NCI-H1930 (cell line): Measurements from ENCODE around the gene RNF25.
A peak's percentile ranks its signal among the peaks of the same experiment; 100 is the strongest.

Experiments used
- DNase-seq, 2 experiments: peaks; one replicate each; lab custom pipeline; 2025; lab: John Stamatoyannopoulos, UW

The RNF25 gene

DNA sequence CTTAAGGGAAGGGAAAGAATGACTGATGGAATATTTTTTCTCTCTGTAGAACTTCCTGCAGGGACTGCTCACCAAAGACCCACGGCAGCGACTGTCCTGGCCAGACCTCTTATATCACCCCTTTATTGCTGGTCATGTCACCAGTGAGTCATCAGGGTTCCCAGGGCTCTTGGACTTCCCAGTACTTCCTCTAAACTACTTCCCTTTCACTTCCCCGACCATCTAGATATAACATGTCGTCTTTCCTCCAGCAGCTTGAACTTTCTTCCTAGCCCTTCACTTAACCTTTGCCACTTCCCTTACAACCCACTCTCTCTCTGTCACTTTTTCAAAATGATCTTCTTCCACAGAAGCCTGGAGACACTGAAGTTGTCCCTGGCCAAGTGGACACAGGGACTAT lies 7.3 kb upstream of the RNF25 start:
- DNase-seq: no peak

DNA sequence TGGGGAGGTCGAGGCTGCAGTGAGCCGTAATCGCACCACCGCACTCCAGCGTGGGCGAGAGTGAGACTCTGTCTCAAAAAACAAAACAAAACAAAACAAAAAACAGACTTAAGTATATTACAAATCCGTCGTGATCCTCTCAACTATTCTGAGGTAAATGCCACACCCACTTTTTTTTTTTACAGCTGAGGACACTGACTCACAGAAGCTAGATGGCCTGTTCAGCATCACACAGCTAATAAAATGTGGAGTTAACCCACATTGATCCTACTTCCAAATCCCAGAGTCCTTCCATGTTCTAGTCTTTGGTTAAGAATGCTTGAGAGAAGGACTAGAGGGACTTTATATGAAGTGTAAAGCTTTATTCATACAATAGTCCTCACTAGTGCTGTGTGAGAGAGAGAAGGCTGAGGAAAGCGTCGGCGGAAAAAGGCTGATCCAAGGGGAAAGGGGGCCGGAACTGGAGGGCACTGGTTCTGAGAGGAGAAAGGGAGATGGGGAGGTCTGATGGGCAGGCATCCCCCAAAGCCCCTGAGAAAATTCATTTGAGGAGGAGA lies 627 bp downstream of the RNF25 start:
- DNase-seq: no peak

DNA sequence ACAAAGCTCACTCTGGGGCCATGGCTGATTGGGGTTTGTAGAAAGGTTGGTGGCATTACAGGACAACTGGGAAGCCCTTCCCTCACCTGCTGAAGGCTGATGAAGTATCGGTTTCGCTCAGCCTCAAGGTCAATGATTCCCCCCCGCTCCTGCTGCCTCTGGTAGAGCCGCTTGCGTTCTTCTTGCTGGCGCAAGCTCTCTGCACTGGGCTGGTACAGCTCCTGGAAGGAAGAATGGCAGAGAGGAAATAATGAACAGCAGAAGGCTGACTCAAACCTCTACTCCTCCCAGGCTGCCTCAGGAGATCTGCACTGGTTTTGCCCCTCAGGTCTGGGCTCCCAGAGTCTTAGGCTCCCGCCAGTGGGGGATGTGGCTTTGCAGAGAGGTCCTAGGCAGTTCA lies 7.1 kb downstream of the RNF25 start:
- no peak for DNase-seq

DNA sequence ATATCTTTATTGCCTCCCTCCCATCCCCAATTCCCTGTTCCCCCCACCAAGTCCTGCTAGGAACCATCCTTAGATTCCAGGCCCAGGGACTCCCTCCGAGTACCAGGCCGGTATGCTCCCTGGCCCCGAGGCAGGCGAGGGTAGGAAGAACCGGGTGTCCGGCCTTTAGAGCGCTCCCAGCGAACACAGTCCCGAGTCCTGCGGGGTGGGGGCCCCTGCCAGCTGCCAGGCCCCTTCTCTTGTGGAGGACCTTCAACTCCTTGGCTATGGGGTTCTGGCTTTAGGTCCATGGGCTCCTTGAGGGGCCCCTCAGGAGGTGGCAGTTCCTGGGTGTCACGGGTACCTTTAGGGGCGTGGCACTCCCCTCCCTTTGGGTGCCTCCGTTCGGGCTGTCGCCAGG lies 7.9 kb downstream of the RNF25 start:
- DNase-seq: no peak

DNA sequence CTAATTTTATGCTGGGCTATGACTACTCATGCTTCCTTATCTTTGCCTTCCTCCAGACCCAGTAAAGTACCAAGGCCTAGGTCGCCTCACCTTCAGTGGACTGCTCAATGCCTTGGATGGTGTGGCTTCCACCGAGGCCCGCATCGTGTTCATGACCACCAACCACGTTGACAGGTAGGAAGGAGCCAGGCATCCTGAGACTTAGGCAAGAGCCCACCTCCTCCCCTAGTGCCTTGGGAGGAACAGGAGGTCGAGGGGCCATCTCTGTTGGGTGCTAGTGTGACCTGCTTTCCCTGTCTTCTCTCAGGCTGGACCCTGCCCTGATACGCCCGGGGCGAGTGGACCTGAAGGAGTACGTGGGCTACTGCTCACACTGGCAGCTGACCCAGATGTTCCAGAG lies 9.0 kb downstream of the RNF25 start:
- DNase-seq: no peak

DNA sequence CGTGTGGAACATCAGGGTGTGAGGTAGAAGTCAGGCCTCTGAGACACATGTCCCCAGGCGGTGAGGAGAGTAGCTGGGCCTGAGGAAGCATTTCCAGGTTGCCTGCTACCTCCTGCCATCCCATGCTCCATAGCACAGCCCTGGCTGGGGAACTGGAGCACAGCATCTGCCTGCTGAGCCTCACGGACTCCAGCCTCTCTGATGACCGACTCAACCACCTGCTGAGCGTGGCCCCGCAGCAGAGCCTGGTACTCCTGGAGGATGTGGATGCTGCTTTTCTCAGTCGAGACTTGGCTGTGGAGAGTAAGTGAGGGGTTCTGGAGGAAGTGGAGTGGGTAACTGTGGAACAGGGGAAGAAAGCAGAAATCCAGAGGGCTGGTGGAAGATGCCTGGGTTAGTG lies 9.4 kb downstream of the RNF25 start:
- DNase-seq: no peak

DNA sequence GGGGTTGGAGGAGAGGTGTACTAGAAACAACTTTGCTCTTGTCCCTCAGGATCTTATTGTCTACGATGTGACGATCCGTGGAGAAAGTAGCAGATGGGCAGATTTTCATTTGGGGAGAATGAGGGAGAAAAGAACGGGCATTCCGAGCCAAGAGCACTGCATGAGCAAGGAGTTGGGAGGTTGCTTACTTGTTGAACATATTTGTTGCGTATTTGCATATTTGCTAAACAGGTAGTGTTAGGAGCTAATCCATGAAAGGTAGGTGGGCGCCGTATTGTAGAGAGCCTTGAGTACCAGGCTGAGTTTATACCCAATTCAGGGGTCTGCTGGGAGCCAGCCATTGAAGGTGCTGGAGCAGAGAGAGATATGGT lies 11.8 kb downstream of the RNF25 start:
- no peak for DNase-seq

DNA sequence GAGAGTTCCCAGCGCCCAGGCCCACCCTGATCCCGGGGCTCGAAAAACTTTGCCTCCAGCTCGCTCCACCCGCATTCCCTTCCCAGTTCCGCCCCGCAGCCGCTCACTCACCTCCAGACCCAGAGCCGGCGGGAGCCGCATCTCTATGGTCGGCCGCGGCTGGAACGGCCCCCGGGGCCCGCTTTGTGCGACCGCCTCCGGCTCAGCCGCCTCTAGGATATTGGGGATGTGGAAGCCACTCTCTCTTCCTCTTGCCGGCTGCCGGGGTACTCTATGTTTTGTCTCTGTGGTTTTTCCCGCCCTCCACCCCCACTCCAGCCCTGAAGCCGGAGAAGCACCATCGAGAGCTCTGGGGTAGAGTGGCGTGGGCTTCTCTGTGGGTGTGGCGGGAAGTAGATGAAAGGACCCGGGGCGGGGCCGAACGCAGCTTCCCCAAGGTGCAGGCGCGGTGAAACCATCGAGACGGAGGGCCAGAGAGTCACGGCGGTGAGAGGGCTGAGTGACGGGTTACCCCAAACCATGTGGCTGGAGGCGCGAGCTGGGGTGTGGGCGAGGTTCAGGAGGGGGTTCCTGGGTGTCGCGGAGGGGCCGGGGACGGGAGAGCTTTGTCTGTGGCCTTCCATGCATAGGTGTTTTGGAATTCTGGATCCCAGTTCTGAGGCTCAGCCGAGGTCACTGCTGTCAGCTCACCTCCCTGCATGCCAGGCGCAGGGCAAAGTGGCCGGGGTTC lies 12.4 kb downstream of the RNF25 start, which contains the start of the genes BCS1L and ZNF142:
TSS of gene BCS1L (plus strand) at position 426 of the 730 bp plus-strand sequence. CDS start 1,305 bp downstream, outside the sequence.
TSS of gene ZNF142 (minus strand) at position 366 of the 730 bp plus-strand sequence. CDS start 3,194 bp downstream, outside the sequence.
- peak; percentile 82 to 87 for DNase-seq

DNA sequence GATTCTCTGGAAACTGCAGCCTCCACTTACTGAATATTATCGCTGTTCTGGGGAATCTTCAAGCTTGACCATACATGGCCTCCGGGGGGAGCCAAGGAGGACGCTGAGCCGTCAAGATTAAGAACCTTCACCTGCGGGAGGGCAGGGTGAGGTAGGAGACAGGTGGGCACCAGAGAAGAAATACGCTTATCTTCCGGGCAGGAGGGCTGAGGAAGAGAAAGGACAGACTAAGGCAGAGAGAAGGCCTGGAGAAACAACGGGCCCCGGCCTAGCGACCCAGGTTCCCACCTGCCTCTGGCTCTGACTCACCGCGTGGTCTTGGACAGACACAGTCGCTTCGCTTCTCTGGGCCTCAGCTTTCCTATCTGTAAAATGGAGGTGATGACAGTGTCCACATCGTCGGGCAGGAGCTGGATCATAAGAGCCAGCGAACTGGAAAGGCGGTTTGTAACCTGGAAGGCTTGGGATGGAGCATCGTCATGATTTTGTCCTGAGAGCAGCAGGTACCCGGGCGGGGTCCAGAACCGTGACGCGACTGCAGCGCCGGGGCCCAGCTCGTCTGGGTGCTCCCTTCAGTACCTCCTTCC lies 13.0 kb downstream of the RNF25 start:
- DNase-seq: peak; percentile 14

DNA sequence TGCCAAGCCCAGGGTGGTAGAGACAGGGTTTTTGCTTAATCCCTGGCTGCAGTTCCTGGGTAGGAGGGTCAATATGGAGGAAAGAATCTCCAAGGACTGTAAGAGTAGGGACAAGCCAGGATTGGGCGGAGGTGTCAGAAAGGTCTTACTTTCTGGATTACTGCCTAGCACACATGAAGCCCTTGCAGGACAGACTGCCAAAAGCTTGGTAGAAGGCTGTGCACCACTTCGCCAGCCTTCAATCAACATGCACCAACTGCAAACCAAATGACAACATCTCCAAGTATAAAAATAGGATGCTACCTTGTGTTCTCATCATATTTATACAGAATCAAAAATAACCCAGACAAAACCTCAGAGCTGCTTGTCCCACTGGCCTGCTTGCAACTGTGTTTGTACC lies 16.1 kb downstream of the RNF25 start:
- DNase-seq: no peak

DNA sequence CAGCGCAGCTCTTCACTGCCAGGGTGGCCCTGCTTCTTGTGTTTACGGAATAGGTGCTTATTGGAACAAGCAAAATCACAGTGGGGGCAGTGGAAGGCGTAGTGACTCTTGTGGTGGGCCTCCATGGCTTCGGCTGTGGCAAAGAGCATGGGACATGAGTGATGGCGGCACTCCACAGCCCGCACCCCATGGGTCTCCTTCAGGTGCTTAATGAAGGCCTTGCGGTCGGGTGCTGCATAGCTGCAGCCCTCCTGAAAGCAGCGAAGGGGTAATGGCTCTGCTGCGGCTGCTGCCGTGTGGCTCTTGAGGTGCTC lies 23.1 kb downstream of the RNF25 start:
- DNase-seq: no peak

DNA sequence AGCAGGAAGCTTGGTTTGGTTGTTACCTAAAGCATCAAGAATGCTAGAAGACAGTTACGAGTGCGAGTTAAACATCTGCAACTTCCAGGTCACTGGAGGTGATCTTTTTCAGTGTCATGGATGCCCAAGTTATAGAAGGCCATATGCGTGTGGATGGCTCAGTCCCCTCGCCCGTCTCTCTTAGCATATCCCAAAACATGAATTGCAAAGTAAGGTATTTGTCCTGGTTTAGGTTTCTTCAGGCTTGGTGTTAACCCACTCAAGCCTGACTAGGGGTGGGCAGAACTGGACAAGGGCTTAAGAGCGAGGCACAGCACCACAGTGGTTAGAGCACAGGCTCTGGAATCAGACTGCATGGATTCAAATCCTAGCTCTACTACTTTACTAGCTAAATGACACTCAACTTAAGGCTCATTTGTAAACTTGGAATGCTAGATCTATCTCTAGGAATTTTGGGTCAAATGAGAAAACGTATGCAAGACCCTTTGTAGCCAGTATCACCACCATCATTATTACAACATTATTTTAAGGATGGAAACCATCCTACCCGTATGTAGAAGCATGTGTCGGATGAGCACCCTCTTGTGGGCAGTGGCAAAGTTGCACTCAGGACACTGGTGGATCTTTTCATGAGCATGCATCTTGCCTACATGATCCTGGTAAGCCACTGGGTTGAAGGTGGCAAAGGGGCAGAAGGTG lies 23.6 kb downstream of the RNF25 start:
- DNase-seq: peak in 1 of 2 experiments; percentile 34

DNA sequence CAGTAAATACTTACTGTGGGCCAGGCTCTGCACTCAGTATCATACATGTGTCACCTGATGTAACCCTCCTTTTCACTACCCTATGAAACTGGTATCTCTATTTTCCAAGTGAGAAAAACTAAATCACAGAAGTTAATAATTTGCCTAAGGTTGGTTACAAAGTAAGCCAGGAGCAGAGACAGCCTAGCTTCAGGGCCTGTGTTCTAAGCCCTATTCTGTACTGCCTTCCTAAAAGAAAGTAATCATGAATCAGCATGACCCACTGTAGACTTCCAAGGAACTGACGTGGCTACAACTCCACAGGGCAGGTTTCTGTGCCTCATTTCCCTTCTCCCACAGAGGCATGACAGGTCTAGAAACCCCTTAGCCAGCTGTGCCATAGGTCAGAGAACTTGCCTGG lies 26.7 kb downstream of the RNF25 start:
- DNase-seq: no peak

DNA sequence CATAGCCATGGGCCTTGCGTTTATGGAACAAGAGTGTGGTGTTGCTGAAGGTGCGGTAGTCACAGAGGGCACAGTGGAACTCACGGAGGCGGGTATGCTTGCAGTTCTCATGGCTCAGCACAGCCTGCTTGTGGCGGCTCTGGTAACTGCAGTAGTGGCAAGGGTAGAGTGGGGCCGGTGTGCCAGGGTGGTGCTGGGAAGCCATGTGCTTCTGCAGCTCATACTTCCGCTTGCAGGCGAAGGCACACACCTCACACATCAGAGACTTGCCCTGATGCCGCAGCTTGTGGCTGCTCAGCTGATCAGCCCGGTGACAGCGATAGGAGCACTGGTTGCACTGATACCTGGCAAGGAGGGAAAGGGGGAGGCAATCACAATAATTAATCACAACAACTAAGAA lies 27.1 kb downstream of the RNF25 start:
- no peak for DNase-seq

DNA sequence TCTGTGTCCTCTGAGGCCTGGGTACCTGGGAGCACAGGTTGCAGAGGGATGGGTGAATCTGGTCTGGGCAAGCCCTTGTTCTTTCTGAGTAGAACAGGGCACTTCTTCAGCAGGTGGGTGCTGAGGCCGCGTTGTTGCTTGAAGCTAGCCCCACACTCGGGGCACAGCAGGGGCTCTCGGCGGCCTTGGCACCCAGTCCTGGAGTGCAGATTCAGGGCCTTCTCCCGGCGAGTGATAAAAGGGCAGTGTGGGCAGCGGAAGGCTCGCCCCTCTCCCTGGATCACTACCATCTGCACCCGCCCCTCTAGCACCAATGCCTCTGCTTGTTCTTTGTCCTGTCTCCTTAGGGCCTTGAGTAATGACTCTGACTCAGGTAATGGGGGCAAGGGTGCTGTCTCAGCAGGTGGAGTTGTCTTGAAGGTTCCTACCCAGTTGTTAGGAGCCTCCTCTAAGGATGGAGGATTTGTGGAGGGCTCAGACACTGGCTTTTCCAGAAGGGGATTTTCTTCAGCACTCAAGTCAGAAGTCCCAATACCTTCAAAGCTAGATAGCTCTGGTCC lies 28.0 kb downstream of the RNF25 start:
- no peak for DNase-seq

DNA sequence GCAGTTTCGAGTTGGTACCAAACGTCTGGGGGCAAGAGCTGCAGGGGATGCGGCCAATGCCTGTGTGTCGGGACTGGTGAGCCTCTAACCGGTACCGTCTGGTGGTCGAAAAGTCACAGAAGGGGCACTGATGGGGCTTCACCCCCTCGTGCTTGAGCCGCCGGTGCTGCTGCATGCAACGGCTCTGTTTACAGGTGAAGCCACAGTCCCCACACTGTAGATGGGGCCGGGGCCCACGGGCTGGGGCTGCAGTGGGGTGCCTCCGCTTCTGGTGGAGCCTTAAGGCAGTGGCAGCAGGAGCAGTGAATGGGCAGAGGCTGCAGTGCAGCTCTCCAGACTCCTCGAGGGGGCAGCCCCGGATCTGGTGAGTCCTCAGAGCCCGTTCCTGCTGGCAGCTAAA lies 29.0 kb downstream of the RNF25 start:
- no peak for DNase-seq

DNA sequence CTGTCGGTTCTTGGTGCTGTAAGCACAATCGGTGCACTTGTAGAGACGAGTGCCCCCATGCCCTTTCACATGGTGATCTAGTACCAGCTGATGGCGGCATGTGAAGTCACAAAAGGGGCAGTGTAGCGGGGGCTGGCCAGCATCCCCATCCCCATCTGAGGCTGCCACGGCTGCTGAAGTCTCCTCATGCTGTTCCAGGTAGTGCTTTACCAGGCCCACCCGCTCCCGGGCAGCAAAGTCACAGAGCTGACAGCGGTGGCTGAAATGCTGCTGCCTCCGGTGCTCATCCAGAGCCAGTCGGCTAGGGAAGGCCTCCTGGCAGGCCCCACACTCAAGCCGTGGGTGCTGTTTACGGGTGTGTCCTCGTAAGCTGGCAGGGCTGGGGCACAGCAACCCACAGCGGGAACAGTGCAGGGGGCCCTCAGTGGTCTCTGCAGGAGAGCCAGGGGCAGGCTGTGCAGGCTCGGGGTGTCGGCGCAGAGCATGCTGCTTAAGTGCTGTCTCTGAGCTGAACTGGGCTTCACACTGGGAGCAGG lies 29.6 kb downstream of the RNF25 start:
- DNase-seq: no peak

DNA sequence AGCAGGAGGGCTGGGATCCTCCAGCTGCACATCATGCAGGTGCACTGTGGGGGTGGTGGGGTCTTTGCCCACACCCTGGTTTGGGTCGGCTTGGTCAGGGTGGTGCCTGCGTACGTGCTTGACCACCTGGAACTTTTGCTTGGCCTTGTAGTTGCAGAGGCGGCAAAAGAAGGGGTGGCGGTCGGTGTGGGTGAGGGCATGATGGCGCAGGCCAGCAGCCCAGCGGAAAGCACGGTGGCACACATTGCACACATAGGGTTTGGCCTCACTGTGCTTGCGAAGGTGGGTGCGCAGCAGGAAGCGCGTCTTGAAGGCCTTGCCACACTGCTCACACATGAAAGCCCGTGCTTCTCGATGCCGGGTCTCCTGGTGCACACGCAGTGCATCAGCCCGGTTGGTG lies 33.4 kb downstream of the RNF25 start:
- no peak for DNase-seq

DNA sequence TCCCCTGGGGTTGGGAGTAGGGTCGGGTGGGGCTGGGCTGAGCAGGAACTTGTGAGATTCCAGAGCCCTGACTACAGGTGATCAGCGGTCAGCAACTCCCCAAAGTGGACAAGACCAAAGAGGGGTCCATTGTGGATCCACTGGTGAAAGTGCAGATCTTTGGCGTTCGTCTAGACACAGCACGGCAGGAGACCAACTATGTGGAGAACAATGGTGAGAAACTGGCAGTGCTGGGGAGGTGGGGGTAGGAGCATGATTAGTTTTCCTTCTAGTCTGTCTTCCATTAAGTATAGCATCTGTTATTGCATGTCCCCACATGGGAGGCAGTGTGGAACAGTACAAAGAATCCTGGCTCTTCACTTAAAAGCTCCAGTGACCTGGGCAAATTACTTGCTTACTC lies 36.1 kb downstream of the RNF25 start:
- no peak for DNase-seq

DNA sequence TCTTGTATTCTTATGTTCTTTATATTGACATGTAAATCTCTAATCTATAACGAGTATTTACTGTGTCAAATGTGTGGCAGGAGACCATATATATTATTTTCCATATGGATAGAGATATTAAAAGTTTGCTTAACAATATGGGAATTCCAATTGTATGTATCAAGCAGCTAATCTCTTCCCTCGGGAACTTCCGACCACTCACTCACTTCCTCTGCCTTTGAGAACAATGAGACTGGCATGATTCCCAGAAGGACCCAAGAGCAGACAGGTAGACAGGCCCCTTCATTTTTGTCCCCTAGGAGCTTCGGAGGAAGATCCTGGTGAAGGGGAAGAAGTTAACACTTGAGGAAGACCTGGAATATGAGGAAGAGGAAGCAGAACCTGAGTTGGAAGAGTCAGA lies 40.0 kb downstream of the RNF25 start:
- DNase-seq: no peak

DNA sequence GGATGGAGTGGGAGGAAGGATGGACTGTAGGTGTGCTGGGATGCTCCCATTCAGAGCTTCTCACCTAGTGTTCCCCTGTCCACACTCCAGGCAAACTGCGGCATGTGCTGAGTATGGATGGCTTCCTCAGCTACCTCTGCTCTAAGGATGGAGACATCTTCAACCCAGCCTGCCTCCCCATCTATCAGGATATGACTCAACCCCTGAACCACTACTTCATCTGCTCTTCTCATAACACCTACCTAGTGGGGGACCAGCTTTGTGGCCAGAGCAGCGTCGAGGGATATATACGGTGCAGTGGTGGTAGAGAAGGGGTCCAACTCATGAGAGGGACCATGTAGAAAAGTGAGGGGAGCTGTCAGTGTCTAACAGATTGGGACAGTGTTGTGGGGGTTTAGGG lies 43.9 kb downstream of the RNF25 start:
- no peak for DNase-seq

DNA sequence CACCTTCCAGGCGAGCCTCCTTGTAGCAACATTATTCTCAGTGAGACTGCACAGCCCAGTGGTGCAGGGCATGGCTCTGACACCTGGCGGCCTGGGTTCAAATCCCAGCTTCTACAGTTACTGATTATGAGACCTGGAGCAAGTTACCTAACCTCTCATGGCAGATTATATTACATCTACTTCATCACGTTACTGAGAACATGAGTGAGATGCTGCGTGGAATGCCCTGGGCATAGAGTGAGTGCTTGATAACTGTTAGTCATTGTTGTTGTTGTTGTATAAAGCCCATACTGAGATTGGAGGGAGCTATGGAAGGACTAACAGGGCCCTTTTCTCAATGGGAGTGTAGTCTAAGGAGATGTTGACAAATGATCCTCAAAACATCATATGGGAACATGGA lies 45.4 kb downstream of the RNF25 start:
- DNase-seq: no peak

DNA sequence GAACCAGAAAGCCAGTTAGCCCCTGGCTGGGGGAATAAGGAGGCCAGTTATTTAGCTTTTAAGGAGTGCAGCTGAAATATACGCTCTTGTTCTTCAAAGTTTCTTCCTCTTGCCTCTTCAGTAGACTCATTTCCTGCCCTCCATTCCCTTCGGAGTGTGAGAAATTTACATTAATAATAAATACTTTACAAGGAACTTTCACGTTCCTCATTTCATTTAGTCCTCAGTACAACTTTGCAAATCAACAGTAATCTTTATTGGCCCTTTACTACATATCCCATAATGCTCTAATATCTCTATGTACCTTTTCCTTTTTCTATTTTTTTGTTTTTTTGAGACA lies 48.5 kb downstream of the RNF25 start:
- DNase-seq: no peak
